Central memory CD8-positive, alpha-beta T cell (primary cell): ENCODE data around the gene ATP5F1E.

Source experiments
- ATAC-seq: fragments of 150-1000 bp; cut with Tn5 transposase; replicated peaks from 2 replicates; pipeline ENCODE4 v1.10.0; 2022; ENCODE audit warnings: mild to moderate bottlenecking, moderate FRiP score, moderate number of reproducible peaks; ENCODE audit not compliant: poor library complexity, severe bottlenecking; ENCODE audit errors: extremely low read depth
- DNase-seq, 2 donors: peaks; one replicate each; pipeline ENCODE4 v3.0.0; 2021; ENCODE audit warnings: low spot score in 2 of 2
- H3K27ac Mint-ChIP-seq: one replicate; pipeline ENCODE4 v1.8.0; 2022; ENCODE audit warnings: low read depth, mild to moderate bottlenecking, moderate library complexity, mixed read lengths
- H3K27me3 Mint-ChIP-seq: one replicate; pipeline ENCODE4 v1.8.0; 2022; ENCODE audit warnings: mixed read lengths
- H3K36me3 Mint-ChIP-seq: one replicate; pipeline ENCODE4 v1.8.0; 2022; ENCODE audit warnings: mild to moderate bottlenecking, moderate library complexity, mixed read lengths; ENCODE audit not compliant: insufficient read depth
- H3K4me1 Mint-ChIP-seq: one replicate; pipeline ENCODE4 v1.8.0; 2022; ENCODE audit warnings: mixed read lengths
- H3K4me3 Mint-ChIP-seq: one replicate; pipeline ENCODE4 v1.8.0; 2022; ENCODE audit warnings: mild to moderate bottlenecking, moderate library complexity, mixed read lengths
- H3K9me3 Mint-ChIP-seq: one replicate; pipeline ENCODE4 v1.8.0; 2022; ENCODE audit warnings: mixed read lengths

Gene ATP5F1E

GRCh38 chr20:59062081-59062480 lies 29.9 kb upstream of the ATP5F1E start:
- Mint-ChIP-seq H3K4me3 (no peak overlapping the region), H3K27ac (no peak overlapping the region), H3K36me3 (no peaks in the 10 kb centered on the region), H3K9me3 (no peaks in the 10 kb centered on the region), H3K4me1 (no peaks in the 10 kb centered on the region), H3K27me3 (peaks cover 10% of the 10 kb centered on the region)
- no peak for ATAC-seq
- DNase-seq: no peak

GRCh38 chr20:59055302-59055701 lies 23.2 kb upstream of the ATP5F1E start:
- Mint-ChIP-seq H3K4me3 (no peak overlapping the region), H3K27me3 (peaks cover 46% of the 10 kb centered on the region), H3K36me3 (no peaks in the 10 kb centered on the region), H3K27ac (no peak overlapping the region), H3K9me3 (no peaks in the 10 kb centered on the region), H3K4me1 (no peaks in the 10 kb centered on the region)
- DNase-seq (no peak), ATAC-seq (no peak)

- Mint-ChIP-seq H3K27me3 (peaks cover 57% of the 10 kb centered on the region), H3K9me3 (no peaks in the 10 kb centered on the region), H3K4me1 (no peaks in the 10 kb centered on the region), H3K4me3 (no peak overlapping the region), H3K36me3 (no peaks in the 10 kb centered on the region), H3K27ac (no peak overlapping the region)
- ATAC-seq (no peak), DNase-seq (no peak)
These were observed 19.6 kb upstream of the ATP5F1E start for GRCh38 chr20:59051666-59052185.

DNA sequence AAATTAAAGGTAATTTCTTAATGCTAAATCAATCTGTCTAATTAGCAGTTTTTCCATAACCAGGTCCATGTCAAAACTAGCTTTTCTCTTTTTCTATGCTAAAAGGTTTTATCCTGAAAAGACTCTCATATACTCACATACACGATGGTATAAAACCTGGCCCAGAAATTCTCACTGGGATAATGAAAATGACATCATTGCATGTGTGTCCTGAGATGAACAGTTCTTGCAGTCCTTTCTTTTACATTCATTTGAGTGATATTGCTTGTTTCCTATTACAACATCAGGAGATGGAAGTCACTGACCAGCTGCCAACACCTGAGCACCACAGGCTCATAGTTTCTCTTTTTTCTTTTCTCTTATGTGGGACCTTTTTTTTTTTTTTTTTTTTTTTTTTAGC lies 18.3 kb upstream of the ATP5F1E start:
- ATAC-seq (no peak), DNase-seq (no peak)
- peaks cover 44% of the 10 kb centered on the region for H3K27me3 Mint-ChIP-seq
- H3K4me3 Mint-ChIP-seq: no peak overlapping the region
- H3K4me1 Mint-ChIP-seq: no peaks in the 10 kb centered on the region
- no peaks in the 10 kb centered on the region for H3K9me3 Mint-ChIP-seq
- H3K27ac Mint-ChIP-seq: peak overlapping the region; percentile 84
- H3K36me3 Mint-ChIP-seq: no peaks in the 10 kb centered on the region

- Mint-ChIP-seq H3K4me3 (no peak overlapping the region), H3K4me1 (peaks cover 6% of the 10 kb centered on the region), H3K9me3 (no peaks in the 10 kb centered on the region), H3K36me3 (peaks cover 5% of the 10 kb centered on the region), H3K27me3 (peaks cover 31% of the 10 kb centered on the region), H3K27ac (no peak overlapping the region)
- DNase-seq: no peak
- no peak for ATAC-seq
These were observed 16.5 kb upstream of the ATP5F1E start for GRCh38 chr20:59048681-59049030.

- Mint-ChIP-seq H3K9me3 (no peaks in the 10 kb centered on the region), H3K4me1 (peaks cover 12% of the 10 kb centered on the region), H3K27ac (peak overlapping the region; percentile 25), H3K4me3 (no peak overlapping the region), H3K27me3 (peaks cover 31% of the 10 kb centered on the region), H3K36me3 (peaks cover 10% of the 10 kb centered on the region)
- no peak for DNase-seq
- ATAC-seq: no peak
These were observed 16.0 kb upstream of the ATP5F1E start for GRCh38 chr20:59047938-59048680.

- peaks cover 30% of the 10 kb centered on the region for H3K27me3 Mint-ChIP-seq
These were observed 14.7 kb upstream of the ATP5F1E start for GRCh38 chr20:59046862-59047261.

GRCh38 chr20:59044796-59045195 lies 12.7 kb upstream of the ATP5F1E start:
- Mint-ChIP-seq H3K4me1 (peaks cover 29% of the 10 kb centered on the region), H3K27me3 (peaks cover 9% of the 10 kb centered on the region), H3K9me3 (no peaks in the 10 kb centered on the region), H3K36me3 (peaks cover 18% of the 10 kb centered on the region), H3K4me3 (no peak overlapping the region), H3K27ac (peak overlapping the region; percentile 90)
- DNase-seq (no peak), ATAC-seq (no peak)

More at GRCh38 chr20:59046862-59047261, 14.7 kb upstream of the ATP5F1E start:
- Mint-ChIP-seq H3K27ac (no peak overlapping the region), H3K9me3 (no peaks in the 10 kb centered on the region), H3K4me1 (peaks cover 12% of the 10 kb centered on the region), H3K4me3 (no peak overlapping the region), H3K36me3 (peaks cover 14% of the 10 kb centered on the region)
- no peak for ATAC-seq
- no peak for DNase-seq

GRCh38 chr20:59044295-59044694 lies 12.2 kb upstream of the ATP5F1E start:
- ATAC-seq: no peak

DNA sequence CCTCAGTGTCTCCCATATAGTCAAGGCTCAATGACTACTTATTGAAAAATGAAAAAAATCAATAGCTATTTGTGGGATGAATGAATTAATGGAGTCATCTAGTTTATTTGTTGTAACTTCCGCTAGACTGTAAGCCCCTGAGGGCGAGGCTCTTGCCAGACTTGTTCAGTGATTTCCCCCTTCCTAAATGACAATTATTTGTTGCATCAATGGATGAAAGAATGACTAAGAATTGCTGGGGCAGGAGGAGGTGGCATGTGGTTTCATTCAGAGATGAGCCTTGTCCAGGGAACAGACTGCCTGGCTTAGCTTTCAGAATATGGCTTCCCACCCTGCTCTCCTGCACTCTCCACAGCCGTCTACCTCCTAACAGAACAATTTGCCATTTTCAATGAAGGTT lies 11.6 kb upstream of the ATP5F1E start:
- no peak for DNase-seq
- H3K4me1 Mint-ChIP-seq: peaks cover 40% of the 10 kb centered on the region

More at GRCh38 chr20:59044295-59044694, 12.2 kb upstream of the ATP5F1E start:
- Mint-ChIP-seq H3K36me3 (peaks cover 18% of the 10 kb centered on the region), H3K4me3 (no peak overlapping the region), H3K27ac (peak overlapping the region; percentile 90), H3K4me1 (peaks cover 34% of the 10 kb centered on the region), H3K9me3 (no peaks in the 10 kb centered on the region), H3K27me3 (peaks cover 4% of the 10 kb centered on the region)
- no peak for DNase-seq

DNA sequence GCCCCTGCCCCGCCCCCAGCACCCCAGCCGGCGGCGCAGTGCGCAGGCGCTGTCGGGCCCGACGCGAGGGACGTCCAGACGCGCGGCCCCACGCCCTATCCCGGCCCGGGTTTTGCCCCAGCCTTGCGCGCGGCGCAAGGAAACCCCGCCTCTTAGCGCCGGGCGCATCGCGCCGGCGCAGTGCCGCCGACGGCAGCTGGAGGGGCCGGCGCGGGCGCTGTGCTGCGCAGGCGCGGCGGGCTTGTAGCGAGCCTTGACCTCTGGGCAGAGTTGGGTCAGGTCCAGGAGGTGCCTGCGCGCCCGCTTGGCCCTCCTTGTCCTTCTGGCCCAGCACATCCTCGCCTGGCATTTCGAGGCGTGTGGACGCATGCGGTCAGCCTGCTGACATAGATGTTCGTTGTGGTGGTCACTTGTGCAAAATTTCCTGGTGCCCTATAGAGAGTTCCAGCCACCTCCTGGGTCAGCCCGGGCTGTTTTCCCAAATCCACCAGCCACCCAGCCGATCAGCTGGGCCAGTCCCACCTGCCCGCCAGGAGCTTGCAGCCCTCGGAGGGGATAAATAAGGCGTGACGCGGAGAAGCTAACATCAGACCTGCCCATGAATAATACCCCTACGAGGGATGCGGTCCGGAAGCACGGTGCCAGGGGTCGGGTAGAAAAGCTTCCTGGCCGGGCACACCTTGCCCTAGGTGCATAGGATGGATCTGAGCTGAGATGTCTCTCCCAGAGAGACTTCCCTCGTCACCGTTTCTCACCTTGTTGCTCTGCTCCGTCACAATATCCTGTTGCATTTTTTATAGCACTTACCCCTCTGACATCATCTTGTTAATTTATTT lies 10.9 kb upstream of the ATP5F1E start:
- Mint-ChIP-seq H3K27me3 (no peaks in the 10 kb centered on the region), H3K4me1 (peaks cover 41% of the 10 kb centered on the region), H3K36me3 (peaks cover 25% of the 10 kb centered on the region), H3K4me3 (peak overlapping the region; percentile 76), H3K9me3 (no peaks in the 10 kb centered on the region), H3K27ac (peak overlapping the region; percentile 90)
- ATAC-seq: peak; percentile 86
- DNase-seq: peak; percentile 89 to 92

More for the DNA sequence above, 11.6 kb upstream of the ATP5F1E start:
- Mint-ChIP-seq H3K27ac (peak overlapping the region; percentile 90), H3K36me3 (peaks cover 21% of the 10 kb centered on the region), H3K4me3 (peak overlapping the region; percentile 76), H3K9me3 (no peaks in the 10 kb centered on the region), H3K27me3 (no peaks in the 10 kb centered on the region)
- peak; percentile 17 for ATAC-seq

DNA sequence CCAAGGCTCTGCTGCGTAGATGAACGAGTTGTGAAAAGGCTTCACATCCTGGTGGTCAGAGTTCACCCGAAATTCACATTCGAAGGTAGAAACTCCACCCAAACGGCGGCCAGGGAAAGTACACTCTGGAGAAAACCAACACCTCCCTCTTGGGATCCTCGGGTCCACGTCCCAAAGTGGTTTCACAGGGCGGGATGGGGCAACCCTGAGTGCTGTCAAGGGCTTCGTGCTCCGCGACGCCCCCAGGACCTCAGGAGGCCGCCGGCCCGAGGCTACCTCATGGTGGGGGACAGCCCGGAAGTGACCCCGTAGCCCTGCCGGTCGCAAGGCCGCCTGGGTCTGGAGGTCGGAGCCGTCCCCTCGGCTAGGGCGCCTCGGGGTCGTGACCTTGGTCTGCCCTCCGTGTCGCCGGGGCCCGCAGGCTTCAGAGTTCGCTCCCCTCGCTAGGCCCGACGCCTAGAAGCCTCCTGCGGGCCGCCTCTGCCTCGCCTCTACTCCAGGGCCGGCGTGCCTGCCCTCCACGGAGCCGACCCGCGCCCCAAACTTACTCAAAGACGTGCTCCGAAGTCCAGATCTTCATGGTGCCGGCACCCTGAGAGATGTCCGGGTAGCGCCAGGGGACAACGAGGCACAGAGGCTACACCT lies 10.1 kb upstream of the ATP5F1E start, which contains the start of gene PRELID3B:
TSS of gene PRELID3B (minus strand) at position 636 of the 645 bp plus-strand sequence. CDS start at position 580, 56 bp downstream.
- H3K4me3 Mint-ChIP-seq: peak within 1 kb of the TSS; percentile 76
- H3K9me3 Mint-ChIP-seq: no peaks in the 10 kb centered on the region
- peak within 1 kb of the TSS; percentile 90 for H3K27ac Mint-ChIP-seq
- peaks cover 32% of the 10 kb centered on the region for H3K36me3 Mint-ChIP-seq
- peaks cover 41% of the 10 kb centered on the region for H3K4me1 Mint-ChIP-seq
- ATAC-seq (peak; percentile 10), DNase-seq (peak; percentile 10 to 25)
- H3K27me3 Mint-ChIP-seq: no peaks in the 10 kb centered on the region
